HG03442 (cell line): Measurements from ENCODE around the gene SLC40A1.
"Not testable (repeated sequence)": the region's sequence is repeated elsewhere in the genome, so short reads cannot be mapped to it uniquely, and the experiment has no call there.

Source experiments
- ATAC-seq: cut with Tn5 transposase; IDR thresholded peaks from one replicate; pipeline ENCODE4 v1.9.1; 2021; ENCODE audit warnings: mild to moderate bottlenecking, moderate library complexity; ENCODE audit not compliant: unreplicated experiment

SLC40A1 gene

GRCh38 chr2:189601652-189602051 is 21.1 kb upstream of the SLC40A1 start:
- not testable (repeated sequence) for ATAC-seq

- no peak for ATAC-seq
Observed at GRCh38 chr2:189601043-189601442, 20.5 kb upstream of the SLC40A1 start.

- ATAC-seq: no peak
Observed at GRCh38 chr2:189599245-189599644, 18.7 kb upstream of the SLC40A1 start.

- no peak for ATAC-seq
Observed at GRCh38 chr2:189595417-189595816, 14.8 kb upstream of the SLC40A1 start.

- no peak for ATAC-seq
Observed at GRCh38 chr2:189594305-189594704, 13.7 kb upstream of the SLC40A1 start.

GRCh38 chr2:189593115-189593514 is 12.5 kb upstream of the SLC40A1 start:
- no peak for ATAC-seq

GRCh38 chr2:189592353-189592984 is 11.9 kb upstream of the SLC40A1 start:
- no peak for ATAC-seq

GRCh38 chr2:189587780-189588179 is 7.2 kb upstream of the SLC40A1 start:
- no peak for ATAC-seq

GRCh38 chr2:189585226-189585756 is 4.7 kb upstream of the SLC40A1 start:
- no peak for ATAC-seq

- ATAC-seq: no peak
Observed at GRCh38 chr2:189584686-189585085, 4.1 kb upstream of the SLC40A1 start.

- ATAC-seq: no peak
Observed at GRCh38 chr2:189583227-189584198, 2.9 kb upstream of the SLC40A1 start.

GRCh38 chr2:189582809-189583192 is 2.2 kb upstream of the SLC40A1 start:
- ATAC-seq: no peak

GRCh38 chr2:189582140-189582808 is 1.7 kb upstream of the SLC40A1 start:
- ATAC-seq: no peak

GRCh38 chr2:189581354-189582139 is 961 bp upstream of the SLC40A1 start:
- no peak for ATAC-seq

- peak; percentile 24 for ATAC-seq
Observed at GRCh38 chr2:189580241-189580651, 340 bp downstream of the SLC40A1 start.

- no peak for ATAC-seq
Observed at GRCh38 chr2:189579585-189580186, 900 bp downstream of the SLC40A1 start.

- no peak for ATAC-seq
Observed at GRCh38 chr2:189578272-189578950, 2.2 kb downstream of the SLC40A1 start.

- no peak for ATAC-seq
Observed at GRCh38 chr2:189577121-189577520, 3.5 kb downstream of the SLC40A1 start.

GRCh38 chr2:189576396-189576795 is 4.2 kb downstream of the SLC40A1 start:
- ATAC-seq: no peak
